Transverse colon (tissue), 3 donors: ENCODE results near the gene PRELID3B.

ENCODE experiments used
- POLR2A ChIP-seq: fragments of 450-650 bp; IDR thresholded peaks from one replicate; pipeline ENCODE4 v1.6.1; 2016; ENCODE audit warnings: antibody characterized with exemption, mild to moderate bottlenecking, moderate library complexity
- TF ChIP-seq, protein P1 (sequence below), 5 experiments: fragments of 200-600 bp in 3 of 5; fragments of 450-650 bp in 2 of 5; sonication (generic) in 3 of 5; IDR thresholded peaks; 1 replicate in 2 of 5; 2 replicates in 3 of 5; pipeline ENCODE4 v1.5.1; 2016 to 2017; ENCODE audit warnings: antibody characterized with exemption in 5 of 5, inconsistent platforms in 3 of 5, mild to moderate bottlenecking in 2 of 5, moderate library complexity in 1 of 5

DNA sequence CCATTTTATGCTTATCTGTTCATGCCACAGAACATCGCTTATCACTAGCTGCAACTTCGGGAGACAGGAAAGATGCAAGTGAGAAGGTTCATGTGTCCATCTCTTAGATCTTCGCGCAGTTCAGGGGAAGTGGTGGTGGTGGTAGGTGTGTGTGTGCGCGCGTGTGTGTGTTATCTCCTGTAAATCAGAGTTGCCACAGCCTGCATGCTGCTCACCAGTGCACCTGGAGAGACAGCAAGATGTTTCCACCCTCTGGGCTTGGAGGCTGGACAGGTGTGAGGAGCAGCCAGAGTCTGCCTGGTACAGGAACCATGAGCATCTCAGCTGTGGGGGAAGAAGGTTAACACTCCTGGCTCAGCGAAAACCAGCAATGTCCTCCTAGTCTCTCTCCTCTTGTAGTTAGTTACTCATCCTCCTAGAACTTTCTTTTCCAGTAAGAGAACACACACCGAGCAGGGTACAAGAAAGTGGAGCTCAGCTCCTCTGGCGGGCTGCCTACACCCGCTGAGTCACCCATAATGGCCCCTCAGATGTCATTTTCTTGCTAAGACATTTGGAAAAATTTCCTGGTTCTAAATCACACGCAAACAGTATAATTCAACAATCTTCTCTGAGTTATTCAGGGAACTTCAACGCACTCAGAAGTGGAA is 28.5 kb downstream of the PRELID3B start:
- no peak for TF ChIP-seq POLR2A
- TF ChIP-seq, protein P1, sequence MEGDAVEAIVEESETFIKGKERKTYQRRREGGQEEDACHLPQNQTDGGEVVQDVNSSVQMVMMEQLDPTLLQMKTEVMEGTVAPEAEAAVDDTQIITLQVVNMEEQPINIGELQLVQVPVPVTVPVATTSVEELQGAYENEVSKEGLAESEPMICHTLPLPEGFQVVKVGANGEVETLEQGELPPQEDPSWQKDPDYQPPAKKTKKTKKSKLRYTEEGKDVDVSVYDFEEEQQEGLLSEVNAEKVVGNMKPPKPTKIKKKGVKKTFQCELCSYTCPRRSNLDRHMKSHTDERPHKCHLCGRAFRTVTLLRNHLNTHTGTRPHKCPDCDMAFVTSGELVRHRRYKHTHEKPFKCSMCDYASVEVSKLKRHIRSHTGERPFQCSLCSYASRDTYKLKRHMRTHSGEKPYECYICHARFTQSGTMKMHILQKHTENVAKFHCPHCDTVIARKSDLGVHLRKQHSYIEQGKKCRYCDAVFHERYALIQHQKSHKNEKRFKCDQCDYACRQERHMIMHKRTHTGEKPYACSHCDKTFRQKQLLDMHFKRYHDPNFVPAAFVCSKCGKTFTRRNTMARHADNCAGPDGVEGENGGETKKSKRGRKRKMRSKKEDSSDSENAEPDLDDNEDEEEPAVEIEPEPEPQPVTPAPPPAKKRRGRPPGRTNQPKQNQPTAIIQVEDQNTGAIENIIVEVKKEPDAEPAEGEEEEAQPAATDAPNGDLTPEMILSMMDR (IDR thresholded peaks at IDR 0.05) = no peak
